ENCODE measurements around the gene BAZ1B.
"Not testable (repeated sequence)": the region's sequence is repeated elsewhere in the genome, so short reads cannot be mapped to it uniquely, and the experiment has no call there.

The BAZ1B gene, protein sequence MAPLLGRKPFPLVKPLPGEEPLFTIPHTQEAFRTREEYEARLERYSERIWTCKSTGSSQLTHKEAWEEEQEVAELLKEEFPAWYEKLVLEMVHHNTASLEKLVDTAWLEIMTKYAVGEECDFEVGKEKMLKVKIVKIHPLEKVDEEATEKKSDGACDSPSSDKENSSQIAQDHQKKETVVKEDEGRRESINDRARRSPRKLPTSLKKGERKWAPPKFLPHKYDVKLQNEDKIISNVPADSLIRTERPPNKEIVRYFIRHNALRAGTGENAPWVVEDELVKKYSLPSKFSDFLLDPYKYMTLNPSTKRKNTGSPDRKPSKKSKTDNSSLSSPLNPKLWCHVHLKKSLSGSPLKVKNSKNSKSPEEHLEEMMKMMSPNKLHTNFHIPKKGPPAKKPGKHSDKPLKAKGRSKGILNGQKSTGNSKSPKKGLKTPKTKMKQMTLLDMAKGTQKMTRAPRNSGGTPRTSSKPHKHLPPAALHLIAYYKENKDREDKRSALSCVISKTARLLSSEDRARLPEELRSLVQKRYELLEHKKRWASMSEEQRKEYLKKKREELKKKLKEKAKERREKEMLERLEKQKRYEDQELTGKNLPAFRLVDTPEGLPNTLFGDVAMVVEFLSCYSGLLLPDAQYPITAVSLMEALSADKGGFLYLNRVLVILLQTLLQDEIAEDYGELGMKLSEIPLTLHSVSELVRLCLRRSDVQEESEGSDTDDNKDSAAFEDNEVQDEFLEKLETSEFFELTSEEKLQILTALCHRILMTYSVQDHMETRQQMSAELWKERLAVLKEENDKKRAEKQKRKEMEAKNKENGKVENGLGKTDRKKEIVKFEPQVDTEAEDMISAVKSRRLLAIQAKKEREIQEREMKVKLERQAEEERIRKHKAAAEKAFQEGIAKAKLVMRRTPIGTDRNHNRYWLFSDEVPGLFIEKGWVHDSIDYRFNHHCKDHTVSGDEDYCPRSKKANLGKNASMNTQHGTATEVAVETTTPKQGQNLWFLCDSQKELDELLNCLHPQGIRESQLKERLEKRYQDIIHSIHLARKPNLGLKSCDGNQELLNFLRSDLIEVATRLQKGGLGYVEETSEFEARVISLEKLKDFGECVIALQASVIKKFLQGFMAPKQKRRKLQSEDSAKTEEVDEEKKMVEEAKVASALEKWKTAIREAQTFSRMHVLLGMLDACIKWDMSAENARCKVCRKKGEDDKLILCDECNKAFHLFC (N-terminal part only)
- 139 to 320 (median 262) reads per million in 3 experiments for total RNA-seq

DNA sequence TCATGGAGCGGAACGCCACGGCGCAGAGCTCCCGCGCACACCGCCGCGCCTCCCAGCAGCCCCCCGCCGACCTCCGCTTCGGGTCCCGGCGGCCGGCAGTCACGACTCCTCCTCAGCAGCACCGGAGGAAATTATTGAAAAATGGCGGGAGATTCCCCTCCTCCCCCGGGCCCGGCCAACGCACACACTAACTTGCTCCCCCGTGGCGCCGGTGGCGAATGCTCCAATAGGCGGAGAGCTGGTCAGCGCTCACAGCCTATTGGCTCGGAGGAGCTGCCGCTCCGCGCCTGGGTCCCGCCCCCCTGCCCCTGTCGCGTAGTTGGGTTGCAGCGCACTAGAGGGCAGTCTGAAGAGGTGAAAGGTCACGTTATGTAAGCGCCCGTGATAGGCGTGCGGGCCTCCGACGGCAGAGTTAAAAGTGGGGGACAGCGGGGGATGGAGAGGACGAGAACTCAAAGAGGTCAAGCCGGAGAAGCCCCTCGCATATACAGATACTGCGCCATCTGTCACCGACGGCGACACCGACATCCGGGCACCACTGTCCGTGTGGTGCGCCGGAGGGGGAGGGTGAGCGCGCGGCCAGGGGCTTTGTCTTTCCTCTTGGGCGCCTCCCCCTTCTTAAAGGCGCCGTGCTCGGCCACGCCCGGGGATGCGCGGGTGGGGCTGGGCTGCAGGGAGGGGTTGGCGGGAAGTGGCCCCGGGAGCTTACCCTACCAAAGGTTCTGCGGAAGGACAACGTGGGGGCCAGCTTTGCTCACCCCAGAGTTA is at the start of gene BAZ1B:
TSS of gene BAZ1B (minus strand) at position 189 of the 768 bp plus-strand sequence. CDS start 360 bp downstream, outside the sequence.
- DNase-seq: peak; percentile 93

DNA sequence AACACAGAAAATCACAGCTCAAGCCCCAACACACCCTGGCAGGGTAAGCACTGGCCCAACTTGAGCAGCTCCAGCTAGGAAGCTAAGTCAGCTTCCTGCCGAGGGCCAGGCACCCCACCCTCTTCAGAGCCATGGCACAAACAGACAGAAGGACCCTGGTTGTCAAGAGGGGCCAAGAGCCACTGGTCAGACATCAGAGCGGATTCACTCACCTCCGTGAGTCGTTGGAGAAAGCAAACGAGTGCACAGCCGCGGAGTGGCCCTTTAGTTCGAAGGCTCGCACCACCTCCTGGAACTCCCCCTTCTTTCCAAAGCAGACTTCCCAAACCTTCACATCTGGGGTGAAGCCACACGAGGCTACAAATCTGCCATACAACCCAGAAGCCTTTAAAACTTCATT is 48.9 kb upstream of the BAZ1B start:
- no peak for DNase-seq

DNA sequence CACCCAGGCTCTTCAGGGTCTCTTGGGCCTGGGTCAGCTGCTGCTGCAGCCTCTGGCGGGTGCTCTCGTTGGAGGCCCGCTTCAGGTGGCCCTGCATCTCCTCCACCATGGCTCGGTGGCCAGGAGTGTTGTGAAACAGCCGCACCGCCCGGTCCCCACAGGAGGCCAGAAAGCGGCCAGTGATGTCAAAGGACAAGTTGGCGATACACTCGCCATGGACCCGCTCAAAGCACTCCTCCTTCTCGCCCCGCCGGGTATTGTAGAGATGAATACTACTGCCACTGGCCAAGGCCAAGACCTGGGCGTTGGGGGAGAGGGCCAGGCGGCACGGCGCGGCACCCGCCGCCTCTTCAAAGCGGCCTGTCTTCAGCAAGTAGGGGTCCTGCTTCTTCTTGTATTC is 48.4 kb upstream of the BAZ1B start:
- no peak for DNase-seq

DNA sequence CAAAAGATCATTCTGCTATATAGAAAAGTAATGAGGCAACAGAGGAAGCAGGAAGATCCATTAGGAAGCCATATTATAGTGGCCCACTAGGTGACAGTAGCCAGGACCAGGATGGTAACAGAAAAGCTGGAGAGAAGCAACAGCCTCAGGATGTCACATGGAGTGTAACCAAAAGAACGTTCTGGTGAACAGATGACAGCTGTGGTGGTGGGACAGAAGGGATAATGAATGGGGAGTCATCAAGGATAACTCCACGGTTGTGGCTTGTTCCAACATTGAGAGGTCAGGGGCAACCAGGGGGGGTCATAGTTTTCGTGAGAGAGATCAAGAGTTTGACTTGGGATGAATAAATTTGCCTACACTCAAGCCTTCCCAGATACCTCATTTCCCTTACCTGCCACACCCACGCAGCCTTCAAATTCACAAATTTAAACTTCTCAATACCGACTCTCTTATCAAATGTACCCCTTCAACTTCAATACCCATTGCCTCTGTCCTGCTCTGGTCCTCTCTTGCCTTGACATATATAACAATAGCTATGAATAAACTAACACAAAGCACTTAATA is 47.0 kb upstream of the BAZ1B start:
- no peak for DNase-seq

GRCh38 chr7:73567846-73568685 is 46.0 kb upstream of the BAZ1B start:
- no peak for DNase-seq

DNA sequence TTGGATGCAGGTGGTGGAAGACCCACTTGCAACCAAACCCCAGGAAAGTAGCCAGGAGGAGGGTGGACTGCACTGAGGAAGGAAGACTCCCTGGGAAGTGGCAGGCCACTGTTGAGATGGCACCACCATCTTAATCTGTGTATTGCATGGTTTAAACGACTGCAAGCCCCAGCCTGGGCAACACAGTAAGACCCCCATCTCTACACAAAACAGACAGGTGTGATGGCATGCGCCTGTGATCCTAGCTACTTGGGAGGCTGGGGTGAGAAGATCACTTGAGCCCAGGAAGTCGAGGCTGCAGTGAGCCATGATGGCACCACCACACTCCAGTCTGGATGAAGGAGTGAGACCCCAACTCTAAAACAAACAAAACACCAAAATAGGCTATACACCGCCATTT is 45.0 kb upstream of the BAZ1B start:
- DNase-seq: no peak

DNA sequence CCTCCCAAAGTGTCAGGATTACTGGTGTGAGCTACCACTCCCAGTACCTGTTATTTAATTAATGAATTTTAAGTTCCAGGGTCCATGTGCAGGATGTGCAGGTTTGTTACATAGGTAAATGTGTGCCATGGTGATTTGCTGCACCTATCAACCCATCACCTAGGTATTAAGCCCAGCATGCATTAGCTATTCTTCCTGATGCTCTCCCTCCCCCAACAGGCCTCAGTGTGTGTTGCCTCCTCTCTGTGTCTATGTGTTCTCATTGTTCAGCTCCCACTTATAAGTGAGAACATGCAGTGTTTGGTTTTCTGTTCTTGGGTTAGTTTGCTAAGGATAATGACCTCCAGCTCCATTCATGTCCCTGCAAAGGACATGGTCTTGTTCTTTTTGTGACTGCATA is 44.3 kb upstream of the BAZ1B start:
- not testable (repeated sequence) for DNase-seq

DNA sequence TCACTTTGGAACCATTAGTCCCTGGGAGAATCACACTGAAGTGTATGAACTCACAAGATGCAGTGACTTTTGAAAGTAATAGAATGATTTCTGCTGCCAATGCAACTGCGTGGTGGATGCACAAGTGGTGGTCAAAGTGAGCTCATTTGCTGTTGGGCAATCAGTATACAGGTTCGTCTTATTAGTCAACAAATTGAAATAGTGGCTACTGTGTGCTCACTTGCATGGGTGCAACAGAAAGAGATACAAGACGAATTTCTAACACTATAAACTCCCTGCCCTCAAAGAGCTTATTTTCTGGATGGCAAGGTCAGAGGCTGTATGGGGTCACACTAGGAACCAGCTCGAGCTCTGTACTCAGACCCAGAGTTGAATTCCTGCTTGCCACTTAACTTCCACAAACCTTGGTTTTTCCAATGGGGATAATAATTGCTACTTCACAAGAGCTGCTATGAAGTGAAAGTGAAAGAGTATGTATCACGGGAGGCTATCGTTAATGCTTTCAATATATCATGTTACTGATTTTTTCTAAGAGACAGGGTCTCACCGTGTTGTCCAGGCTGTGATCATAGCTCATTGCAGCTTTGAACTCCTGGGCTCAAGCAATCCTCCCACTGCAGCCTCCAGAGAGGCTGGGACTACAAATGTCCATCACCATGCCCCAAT is 43.7 kb upstream of the BAZ1B start:
- DNase-seq: no peak

DNA sequence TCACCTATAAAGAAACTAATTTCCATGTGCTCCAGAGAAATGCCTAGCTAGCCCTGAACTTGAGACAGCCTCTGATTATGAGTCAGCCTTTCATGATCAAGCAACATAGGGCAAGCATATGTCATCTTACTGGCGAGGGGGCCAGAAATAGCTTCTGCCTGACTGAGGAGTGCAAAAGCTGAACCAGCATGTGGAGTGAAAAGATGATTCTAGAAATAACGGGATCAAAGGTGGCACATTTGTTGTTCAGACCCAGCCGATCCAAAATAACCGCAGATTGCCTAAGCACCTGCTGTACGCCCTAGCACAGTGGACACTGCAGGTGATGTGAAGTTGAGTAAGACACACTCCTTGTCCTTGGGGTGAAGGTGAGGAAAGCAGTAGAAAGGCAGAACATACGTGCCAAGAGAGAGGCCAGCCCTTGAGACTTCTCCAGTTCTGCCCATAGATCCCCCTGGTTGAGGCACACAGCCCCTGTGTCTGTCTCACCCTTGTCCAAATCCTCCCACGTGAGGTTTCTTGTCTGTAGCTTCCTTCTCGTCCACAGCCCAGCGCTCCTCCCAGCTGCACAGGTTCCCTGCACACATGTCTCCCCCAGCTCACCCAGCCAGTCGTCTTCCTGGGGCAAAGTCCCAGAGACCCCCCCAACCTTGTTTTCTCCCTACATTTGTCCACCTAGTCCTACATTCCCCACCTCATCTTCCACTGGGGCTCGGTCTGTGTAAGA is 38.2 kb upstream of the BAZ1B start:
- DNase-seq: no peak

GRCh38 chr7:73557397-73558257 is 35.5 kb upstream of the BAZ1B start, which contains the start of gene BCL7B:
BCL7B (minus strand) TSS chr7:73557690; CDS start chr7:73557578, 112 bp downstream.
- peak; percentile 81 for DNase-seq

DNA sequence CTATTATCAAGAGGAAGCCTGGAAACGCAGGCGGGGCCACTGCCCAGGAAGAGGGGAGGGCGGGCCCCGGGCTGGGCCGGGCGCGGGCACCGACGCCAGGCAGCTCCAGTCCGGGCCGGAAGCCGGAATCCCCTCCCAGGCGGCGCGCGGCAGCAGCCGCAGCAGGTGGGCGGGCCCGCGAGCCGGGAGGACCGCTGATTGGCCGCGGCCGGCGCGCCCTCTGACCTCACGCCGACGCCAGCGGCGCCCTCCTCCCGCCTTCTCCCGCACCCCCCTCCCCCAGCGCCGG is 35.0 kb upstream of the BAZ1B start:
- DNase-seq: peak; percentile 93

GRCh38 chr7:73556208-73557107 is 34.4 kb upstream of the BAZ1B start:
- DNase-seq: no peak

- no peak for DNase-seq
These were observed 33.4 kb upstream of the BAZ1B start for GRCh38 chr7:73555411-73555982.

DNA sequence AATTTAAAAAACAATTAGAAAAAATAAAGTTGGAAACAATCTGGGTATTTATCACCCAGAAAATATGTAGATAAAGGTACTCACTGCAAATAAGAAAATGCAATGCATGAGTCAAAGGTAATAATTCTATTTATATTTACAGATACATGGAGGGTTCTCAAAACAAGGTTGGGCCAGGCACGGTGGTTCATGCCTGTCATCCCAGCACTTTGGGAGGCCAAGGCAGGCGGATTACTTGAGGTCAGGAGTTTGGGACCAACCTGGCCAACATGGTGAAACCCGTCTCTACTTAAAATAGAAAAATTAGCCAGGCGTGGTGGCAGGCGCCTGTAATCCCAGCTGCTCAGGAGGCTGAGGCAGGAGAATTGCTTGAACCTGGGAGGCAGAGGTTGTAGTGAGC is 28.0 kb upstream of the BAZ1B start:
- DNase-seq: not testable (repeated sequence)

- no peak for DNase-seq
These were observed 27.1 kb upstream of the BAZ1B start for GRCh38 chr7:73549176-73549575.

GRCh38 chr7:73547841-73548240 is 25.7 kb upstream of the BAZ1B start:
- no peak for DNase-seq

DNA sequence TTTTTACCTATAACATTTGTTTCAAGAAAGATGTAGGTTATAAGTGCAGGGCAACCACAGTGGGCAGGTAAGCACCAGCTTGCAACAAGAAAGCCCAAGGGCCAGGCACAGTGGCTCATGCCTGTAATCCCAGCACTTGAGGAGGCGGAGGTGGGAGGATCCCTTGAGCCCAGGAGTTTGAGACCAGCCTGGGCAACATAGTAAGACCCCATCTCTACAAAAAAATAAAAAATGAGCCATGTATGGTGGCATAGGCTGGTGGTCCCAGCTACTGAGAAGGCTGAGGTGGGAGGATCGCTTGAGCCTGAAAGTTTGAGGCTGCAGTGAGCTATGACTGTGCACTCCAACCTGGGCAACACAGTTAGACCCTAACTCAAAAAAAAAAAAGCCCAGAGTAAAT is 22.6 kb upstream of the BAZ1B start:
- no peak for DNase-seq
